BLaER1 treated with 17β-estradiol and CSF1 and Interleukin-3, amounts not matched to agents 10 nM and 100 nM (cell line): ENCODE results near the gene TTC39C.
A peak's percentile ranks its signal among the peaks of the same experiment; 100 is the strongest.
"Not testable (repeated sequence)": the region's sequence is repeated elsewhere in the genome, so short reads cannot be mapped to it uniquely, and the experiment has no call there.

Experiments
- H3K27ac ChIP-seq, 11 experiments: shearing (Covaris generic); formaldehyde crosslinking; 2 replicates each; pipeline ENCODE4 v1.8.1; 2022
- H3K27me3 ChIP-seq, 11 experiments: shearing (Covaris generic); formaldehyde crosslinking; 2 replicates each; pipeline ENCODE4 v1.8.1; 2022
- H3K36me3 ChIP-seq, 11 experiments: shearing (Covaris generic); formaldehyde crosslinking; 2 replicates each; pipeline ENCODE4 v1.8.1; 2022
- H3K4me1 ChIP-seq, 10 experiments: shearing (Covaris generic); formaldehyde crosslinking; 2 replicates each; pipeline ENCODE4 v1.8.1; 2022
- H3K4me2 ChIP-seq, 11 experiments: shearing (Covaris generic); formaldehyde crosslinking; 2 replicates each; pipeline ENCODE4 v1.8.1; 2022
- H3K4me3 ChIP-seq, 10 experiments: shearing (Covaris generic); formaldehyde crosslinking; 2 replicates each; pipeline ENCODE4 v1.8.1; 2022
- H3K9ac ChIP-seq, 11 experiments: shearing (Covaris generic); formaldehyde crosslinking; 2 replicates each; pipeline ENCODE4 v1.8.1; 2022
- H3K9me3 ChIP-seq, 11 experiments: shearing (Covaris generic); formaldehyde crosslinking; replicated peaks in 1 of 11; 2 replicates each; pipeline ENCODE4 v1.8.1; 2022
- H4K20me1 ChIP-seq, 11 experiments: shearing (Covaris generic); formaldehyde crosslinking; 2 replicates each; pipeline ENCODE4 v1.8.1; 2022
- Cebpa-rat ChIP-seq, 11 experiments: shearing (Covaris generic); IDR thresholded peaks; 2 replicates each; pipeline ENCODE4 v1.8.1; 2022

Gene TTC39C

DNA sequence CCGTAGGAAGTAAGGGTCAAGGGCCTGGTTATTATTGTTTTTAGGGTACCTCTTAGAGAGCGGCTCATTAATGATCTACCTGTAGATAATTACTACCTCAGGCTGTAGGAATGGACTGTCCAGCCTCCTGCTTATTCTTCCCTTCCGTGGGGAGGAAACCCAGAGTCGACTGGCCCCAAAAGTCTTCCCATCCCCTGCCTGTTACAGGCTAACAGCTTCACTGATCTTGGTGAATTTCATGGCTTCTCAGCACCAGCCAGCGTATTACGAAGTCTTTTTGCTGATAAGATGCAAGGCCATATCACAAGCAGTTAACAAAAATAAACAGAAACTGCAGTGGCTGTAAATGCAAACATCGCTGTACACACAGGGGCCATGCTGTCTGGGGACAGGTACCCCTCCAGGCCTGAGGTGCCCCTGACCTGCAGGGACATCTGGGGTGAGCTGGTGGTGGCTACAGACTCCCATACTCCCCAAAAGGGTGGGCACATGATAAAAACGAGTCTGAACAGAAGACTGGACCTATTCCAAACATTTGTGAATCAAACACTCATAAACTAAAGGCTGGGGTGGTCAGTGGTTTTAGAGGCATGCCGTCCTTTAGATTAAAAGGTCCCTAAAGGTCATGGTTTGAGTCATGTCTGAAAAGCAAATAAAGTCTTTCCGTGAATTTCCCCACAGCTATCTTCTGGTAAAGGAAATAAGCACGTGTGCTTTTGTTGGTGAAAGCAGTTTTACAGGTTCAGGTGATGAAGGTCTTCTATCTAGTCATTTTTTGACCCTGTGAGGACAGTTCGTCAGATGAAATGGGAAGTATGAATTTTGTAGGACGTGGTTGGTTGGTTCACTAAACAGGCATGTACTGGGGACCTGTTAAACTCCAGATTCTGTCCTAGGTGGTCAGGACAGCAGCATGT lies 36.7 kb downstream of the TTC39C start:
- Histone ChIP-seq H4K20me1 (peaks cover 0 to 88% (median 60%) of the 10 kb centered on the region in 11 experiments; a peak in 15 of 22 replicates), H3K27me3 (no peaks in the 10 kb centered on the region), H3K4me2 (0 out of 22 replicates have a peak overlapping the region, but pooled peaks of 1 of the 11 experiments have one; percentile 6), H3K36me3 (peaks cover 0 to 37% (median 12%) of the 10 kb centered on the region in 11 experiments; a peak in 11 of 22 replicates), H3K4me1 (peaks cover 0 to 34% (median 20%) of the 10 kb centered on the region in 10 experiments; a peak in 15 of 20 replicates), H3K4me3 (no peak overlapping the region), H3K9ac (no peak overlapping the region), H3K27ac (no peak overlapping the region), H3K9me3 (0 out of 22 replicates have a peak, but pooled peaks cover 0 to 4% (median 0%) of the 10 kb centered on the region in 11 experiments)
- TF ChIP-seq Cebpa-rat (IDR thresholded peaks at IDR 0.05) = no peak

DNA sequence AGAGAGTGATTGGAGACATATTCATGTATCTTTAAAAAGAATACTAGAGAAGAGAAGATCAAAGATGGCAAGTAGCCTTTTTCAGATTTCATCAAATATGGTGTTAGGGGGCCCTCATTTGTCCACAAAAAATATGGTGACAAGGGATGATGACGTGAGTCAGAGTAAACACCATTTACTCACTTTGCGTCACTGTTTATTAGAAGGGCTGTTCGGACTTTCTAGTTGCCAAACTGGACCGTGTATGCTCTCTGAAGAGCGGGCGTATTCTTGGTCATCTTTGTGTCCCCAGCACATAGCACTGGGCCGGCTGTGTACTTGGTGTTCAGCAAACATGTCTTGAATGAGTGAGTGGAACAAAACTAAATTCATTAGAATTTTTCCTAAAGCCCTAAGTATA lies 37.5 kb downstream of the TTC39C start:
- no peaks in the 10 kb centered on the region for H3K27me3 ChIP-seq
- peaks cover 0 to 34% (median 20%) of the 10 kb centered on the region in 10 experiments; a peak in 15 of 20 replicates for H3K4me1 ChIP-seq
- no peak overlapping the region for H3K9ac ChIP-seq
- TF ChIP-seq Cebpa-rat (IDR thresholded peaks at IDR 0.05) = no peak
- H3K4me2 ChIP-seq = no peak overlapping the region
- H3K4me3 ChIP-seq = no peak overlapping the region
- H3K27ac ChIP-seq = no peak overlapping the region
- H3K9me3 ChIP-seq = 0 out of 22 replicates have a peak, but pooled peaks cover 0 to 4% (median 0%) of the 10 kb centered on the region in 11 experiments
- peaks cover 0 to 88% (median 58%) of the 10 kb centered on the region in 11 experiments; a peak in 15 of 22 replicates for H4K20me1 ChIP-seq
- peaks cover 0 to 43% (median 15%) of the 10 kb centered on the region in 11 experiments; a peak in 11 of 22 replicates for H3K36me3 ChIP-seq

DNA sequence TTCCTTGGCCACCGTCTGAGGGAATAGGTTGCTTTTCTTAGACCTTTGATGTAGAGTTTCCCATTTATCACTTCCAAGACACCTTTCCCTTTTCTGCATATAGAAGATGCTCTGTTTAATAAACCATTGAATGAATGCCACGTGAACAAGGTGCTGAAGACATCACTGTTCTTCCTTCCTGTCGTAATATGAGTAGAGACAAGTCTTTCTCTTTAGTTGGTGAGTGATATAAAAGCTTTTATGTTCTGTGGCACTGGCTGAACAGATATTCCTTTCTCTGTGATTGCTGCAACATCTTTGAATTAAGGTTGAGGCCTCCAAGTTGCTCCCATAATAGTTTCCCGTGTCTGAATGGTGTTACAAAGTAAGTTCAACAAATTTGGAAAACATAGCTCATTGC lies 38.7 kb downstream of the TTC39C start:
- H4K20me1 ChIP-seq = peaks cover 0 to 94% (median 55%) of the 10 kb centered on the region in 11 experiments; a peak in 15 of 22 replicates
- peaks cover 0 to 34% (median 20%) of the 10 kb centered on the region in 10 experiments; a peak in 15 of 20 replicates for H3K4me1 ChIP-seq
- H3K27me3 ChIP-seq = no peaks in the 10 kb centered on the region
- no peak overlapping the region for H3K4me3 ChIP-seq
- no peak overlapping the region for H3K9ac ChIP-seq
- no peak for TF ChIP-seq Cebpa-rat (IDR thresholded peaks at IDR 0.05)
- no peak overlapping the region for H3K4me2 ChIP-seq
- peaks cover 3 to 45% (median 21%) of the 10 kb centered on the region in 11 experiments; a peak in 16 of 22 replicates for H3K36me3 ChIP-seq
- H3K27ac ChIP-seq = no peak overlapping the region
- H3K9me3 ChIP-seq = peaks cover 5 to 11% (median 10%) of the 10 kb centered on the region in 11 experiments; a peak in 15 of 22 replicates

DNA sequence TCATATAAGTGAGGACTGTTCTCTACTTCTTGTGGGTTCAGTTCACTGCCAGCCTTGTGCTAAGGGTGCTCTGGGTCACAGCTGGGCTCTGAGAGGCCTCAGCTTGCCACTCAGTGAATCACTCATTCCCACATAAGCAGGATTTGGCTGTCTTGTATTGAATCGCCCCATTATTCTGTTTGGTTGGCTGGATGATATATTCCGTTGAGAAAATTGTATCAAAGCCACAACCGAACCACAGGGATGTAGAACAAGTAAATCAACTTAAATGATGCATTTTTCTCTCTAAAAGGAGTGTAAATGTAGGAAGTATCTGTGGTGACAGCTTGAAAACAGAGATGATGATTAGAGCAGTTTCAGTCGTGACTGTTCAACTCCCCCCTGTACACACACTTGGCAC lies 39.6 kb downstream of the TTC39C start:
- Histone ChIP-seq H3K36me3 (peaks cover 3 to 39% (median 21%) of the 10 kb centered on the region in 11 experiments; a peak in 16 of 22 replicates), H3K9me3 (peaks cover 5 to 17% (median 11%) of the 10 kb centered on the region in 11 experiments; a peak in 15 of 22 replicates), H3K9ac (peak overlapping the region in 1 of 11 experiments; percentile 12; a peak in 1 of 22 replicates), H3K4me3 (no peak overlapping the region), H3K4me1 (peaks cover 0 to 34% (median 20%) of the 10 kb centered on the region in 10 experiments; a peak in 15 of 20 replicates), H3K4me2 (no peak overlapping the region), H3K27me3 (no peaks in the 10 kb centered on the region), H3K27ac (no peak overlapping the region), H4K20me1 (peaks cover 0 to 97% (median 55%) of the 10 kb centered on the region in 11 experiments; a peak in 15 of 22 replicates)
- no peak for TF ChIP-seq Cebpa-rat (IDR thresholded peaks at IDR 0.05)

DNA sequence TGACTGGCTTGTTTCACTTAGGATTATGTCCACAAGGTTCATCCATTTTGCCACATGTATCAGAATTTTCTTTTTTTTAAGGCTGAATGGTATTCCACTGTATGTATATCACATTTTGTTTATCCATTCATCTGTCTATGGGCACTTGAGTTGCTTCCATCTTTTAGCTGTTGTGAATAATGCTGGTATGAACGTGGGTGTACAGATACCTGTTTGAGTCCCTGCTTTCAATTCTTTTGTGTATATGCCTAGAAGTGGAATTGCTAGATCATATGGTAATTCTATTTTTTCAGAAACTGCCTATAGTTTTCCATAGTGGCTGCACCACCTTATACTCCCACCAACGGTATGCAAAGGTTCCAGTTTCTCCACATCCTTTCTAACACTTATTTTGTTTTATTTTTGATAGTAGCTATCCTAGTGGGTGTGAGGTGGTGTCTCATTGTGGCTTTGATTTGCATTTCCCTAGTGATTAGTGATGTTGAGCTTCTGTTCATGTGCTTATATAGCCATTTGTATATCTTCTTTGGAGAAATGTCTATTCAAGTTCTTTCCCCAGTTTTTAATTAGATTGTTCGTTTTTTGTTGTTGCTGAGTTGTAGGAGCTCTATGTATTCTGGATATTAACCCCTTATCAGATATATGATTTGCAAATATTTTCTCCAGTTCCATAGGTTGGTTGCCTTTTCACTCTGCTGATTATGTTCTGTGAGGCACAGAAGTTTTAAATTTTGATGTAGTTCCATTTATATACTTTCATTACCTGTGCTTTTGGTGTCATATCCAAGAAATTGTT lies 40.7 kb downstream of the TTC39C start:
- Histone ChIP-seq H3K9ac (no peak overlapping the region), H3K4me2 (peak overlapping the region in 8 of 11 experiments; percentile 3 to 53 (median 31); a peak in 12 of 22 replicates)

DNA sequence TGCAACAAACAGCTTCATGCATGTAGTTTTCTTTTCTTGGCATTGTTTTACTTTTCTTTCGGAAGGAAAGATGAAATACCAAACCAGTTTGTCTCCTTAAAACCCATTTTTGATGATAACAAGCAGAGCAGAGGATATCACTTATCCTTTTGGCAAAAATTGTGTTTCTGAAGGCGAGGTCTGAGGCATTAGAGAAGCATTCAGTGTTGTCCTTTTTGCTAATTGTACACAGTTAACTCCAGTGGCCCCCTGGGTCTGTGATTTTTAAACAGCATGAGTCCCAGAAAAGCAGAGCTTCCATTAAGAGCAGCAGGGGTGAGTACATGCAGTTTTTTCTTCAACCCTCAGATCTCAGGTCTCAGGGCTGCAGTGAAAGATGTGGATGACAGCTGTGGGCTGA lies 41.3 kb downstream of the TTC39C start:
- TF ChIP-seq Cebpa-rat (IDR thresholded peaks at IDR 0.05) = no peak
- peaks cover 0 to 34% (median 20%) of the 10 kb centered on the region in 10 experiments; a peak in 15 of 20 replicates for H3K4me1 ChIP-seq
- no peak overlapping the region for H3K27ac ChIP-seq
- H4K20me1 ChIP-seq = peaks cover 0 to 98% (median 43%) of the 10 kb centered on the region in 11 experiments; a peak in 15 of 22 replicates
- H3K27me3 ChIP-seq = no peaks in the 10 kb centered on the region
- H3K9me3 ChIP-seq = peaks cover 5 to 21% (median 16%) of the 10 kb centered on the region in 11 experiments; a peak in 15 of 22 replicates
- peaks cover 3 to 26% (median 13%) of the 10 kb centered on the region in 11 experiments; a peak in 14 of 22 replicates for H3K36me3 ChIP-seq
- H3K4me3 ChIP-seq = no peak overlapping the region
- H3K4me2 ChIP-seq = peak overlapping the region in 5 of 11 experiments; percentile 27 to 53 (median 39); a peak in 6 of 22 replicates
- no peak overlapping the region for H3K9ac ChIP-seq

More for the DNA sequence above, 40.7 kb downstream of the TTC39C start:
- Histone ChIP-seq H3K9me3 (peaks cover 5 to 21% (median 16%) of the 10 kb centered on the region in 11 experiments; a peak in 15 of 22 replicates), H4K20me1 (peaks cover 0 to 98% (median 50%) of the 10 kb centered on the region in 11 experiments; a peak in 15 of 22 replicates), H3K27me3 (no peaks in the 10 kb centered on the region), H3K27ac (no peak overlapping the region), H3K36me3 (peaks cover 3 to 30% (median 13%) of the 10 kb centered on the region in 11 experiments; a peak in 14 of 22 replicates), H3K4me1 (peaks cover 0 to 34% (median 20%) of the 10 kb centered on the region in 10 experiments; a peak in 15 of 20 replicates), H3K4me3 (no peak overlapping the region)
- no peak for TF ChIP-seq Cebpa-rat (IDR thresholded peaks at IDR 0.05)

DNA sequence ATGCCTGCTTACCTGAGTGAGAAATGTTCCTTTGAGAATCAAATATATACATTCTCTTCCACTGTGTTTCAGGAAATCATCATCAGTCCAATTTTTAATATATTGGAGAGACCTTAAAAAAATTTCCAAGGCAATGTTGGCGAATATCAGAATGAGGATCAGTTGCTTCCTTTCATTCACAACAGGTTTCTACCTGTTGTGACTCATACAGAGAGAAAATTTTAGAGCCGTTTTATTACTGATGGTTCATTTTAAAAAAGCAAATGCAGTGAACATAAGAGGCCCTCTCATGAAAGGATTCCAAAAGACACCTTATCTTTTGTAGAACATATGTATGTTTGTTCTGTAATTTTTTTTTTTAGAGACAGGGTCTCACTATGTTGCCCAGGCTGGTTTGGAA lies 42.0 kb downstream of the TTC39C start:
- H4K20me1 ChIP-seq = peaks cover 0 to 98% (median 40%) of the 10 kb centered on the region in 11 experiments; a peak in 16 of 22 replicates
- TF ChIP-seq Cebpa-rat (IDR thresholded peaks at IDR 0.05) = no peak
- peaks cover 5 to 22% (median 16%) of the 10 kb centered on the region in 11 experiments; a peak in 15 of 22 replicates for H3K9me3 ChIP-seq
- peaks cover 0 to 32% (median 15%) of the 10 kb centered on the region in 10 experiments; a peak in 15 of 20 replicates for H3K4me1 ChIP-seq
- no peak overlapping the region for H3K27ac ChIP-seq
- no peak overlapping the region for H3K4me2 ChIP-seq
- no peak overlapping the region for H3K4me3 ChIP-seq
- no peaks in the 10 kb centered on the region for H3K27me3 ChIP-seq
- H3K36me3 ChIP-seq = peaks cover 3 to 26% (median 13%) of the 10 kb centered on the region in 11 experiments; a peak in 14 of 22 replicates
- H3K9ac ChIP-seq = no peak overlapping the region

DNA sequence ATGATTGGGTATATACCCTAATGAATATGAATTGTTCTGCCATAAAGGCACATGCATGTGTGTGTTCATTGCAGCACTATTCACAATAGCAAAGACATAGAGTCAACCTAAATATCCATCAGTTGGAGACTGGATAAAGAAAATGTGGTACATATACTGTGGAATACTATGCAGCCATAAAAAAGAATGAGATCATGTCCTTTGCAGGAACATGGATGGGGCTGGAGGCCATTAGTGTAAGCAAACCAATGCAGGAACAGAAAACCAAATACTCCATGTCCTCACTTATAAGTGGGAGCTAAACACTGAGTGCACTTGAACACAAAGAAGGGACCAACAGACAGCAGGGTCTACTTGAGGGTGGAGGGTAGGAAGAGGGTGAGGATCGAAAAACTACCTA lies 43.2 kb downstream of the TTC39C start:
- H4K20me1 ChIP-seq = peaks cover 0 to 98% (median 48%) of the 10 kb centered on the region in 11 experiments; a peak in 16 of 22 replicates
- peaks cover 5 to 25% (median 16%) of the 10 kb centered on the region in 11 experiments; a peak in 15 of 22 replicates for H3K9me3 ChIP-seq
- peaks cover 3 to 26% (median 12%) of the 10 kb centered on the region in 11 experiments; a peak in 14 of 22 replicates for H3K36me3 ChIP-seq
- no peak overlapping the region for H3K27ac ChIP-seq
- H3K4me1 ChIP-seq = peaks cover 0 to 32% (median 19%) of the 10 kb centered on the region in 10 experiments; a peak in 15 of 20 replicates
- H3K4me3 ChIP-seq = no peak overlapping the region
- H3K4me2 ChIP-seq = no peak overlapping the region
- H3K9ac ChIP-seq = no peak overlapping the region
- TF ChIP-seq Cebpa-rat (IDR thresholded peaks at IDR 0.05) = no peak
- no peaks in the 10 kb centered on the region for H3K27me3 ChIP-seq

DNA sequence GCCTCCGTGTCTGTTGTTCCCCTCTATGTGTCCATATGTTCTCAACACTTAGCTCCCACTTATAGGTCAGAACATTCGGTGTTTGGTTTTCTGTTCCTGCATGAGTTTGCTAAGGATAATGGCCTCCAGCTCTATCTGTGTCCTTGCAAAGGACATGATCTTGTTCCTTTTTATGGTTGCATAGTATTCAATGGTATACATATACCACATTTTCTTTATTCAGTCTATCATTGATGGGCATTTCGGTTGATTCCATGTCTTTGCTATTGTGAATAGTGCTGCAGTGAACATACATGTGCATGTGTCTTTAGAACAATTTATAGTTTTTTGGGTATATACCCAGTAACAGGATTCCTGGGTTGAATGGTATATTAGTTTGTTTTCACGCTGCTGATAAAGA lies 44.8 kb downstream of the TTC39C start:
- H3K4me3 ChIP-seq, H3K4me2 ChIP-seq, H3K27ac ChIP-seq, H3K27me3 ChIP-seq, H3K9ac ChIP-seq: not testable (repeated sequence)
- peaks cover 3 to 33% (median 12%) of the 10 kb centered on the region in 11 experiments; a peak in 14 of 22 replicates for H3K36me3 ChIP-seq
- peaks cover 5 to 25% (median 16%) of the 10 kb centered on the region in 11 experiments; a peak in 15 of 22 replicates for H3K9me3 ChIP-seq
- peaks cover 0 to 19% (median 13%) of the 10 kb centered on the region in 10 experiments; a peak in 13 of 20 replicates for H3K4me1 ChIP-seq
- H4K20me1 ChIP-seq = peaks cover 0 to 97% (median 46%) of the 10 kb centered on the region in 11 experiments; a peak in 16 of 22 replicates
